Islet precursor cell (in vitro differentiated cells): ENCODE data around the gene TEC.

ENCODE experiments used
- DNase-seq: peaks from one replicate; pipeline ENCODE4 v3.0.0-alpha.2; 2018

The TEC gene

DNA sequence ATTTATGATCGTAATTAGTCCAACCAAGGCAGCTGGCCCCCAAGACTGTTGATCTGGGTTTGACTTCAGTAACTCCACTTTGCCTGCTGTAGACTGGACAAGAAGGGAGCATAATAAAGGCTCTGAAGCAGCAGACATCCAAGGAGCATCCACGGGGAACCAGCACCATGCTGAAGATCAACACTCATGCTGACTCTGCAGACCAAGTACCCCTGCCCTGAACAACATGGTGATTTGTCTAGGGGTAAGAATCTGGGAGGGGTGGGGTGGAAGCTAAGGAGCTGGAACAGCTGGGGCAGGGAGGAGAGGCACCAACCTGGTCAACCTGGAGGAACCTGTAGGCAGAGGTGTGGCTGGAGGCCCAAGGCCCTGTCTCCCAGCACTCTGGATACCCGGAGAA, 2.1 kb downstream of the TEC start:
- no peak for DNase-seq

DNA sequence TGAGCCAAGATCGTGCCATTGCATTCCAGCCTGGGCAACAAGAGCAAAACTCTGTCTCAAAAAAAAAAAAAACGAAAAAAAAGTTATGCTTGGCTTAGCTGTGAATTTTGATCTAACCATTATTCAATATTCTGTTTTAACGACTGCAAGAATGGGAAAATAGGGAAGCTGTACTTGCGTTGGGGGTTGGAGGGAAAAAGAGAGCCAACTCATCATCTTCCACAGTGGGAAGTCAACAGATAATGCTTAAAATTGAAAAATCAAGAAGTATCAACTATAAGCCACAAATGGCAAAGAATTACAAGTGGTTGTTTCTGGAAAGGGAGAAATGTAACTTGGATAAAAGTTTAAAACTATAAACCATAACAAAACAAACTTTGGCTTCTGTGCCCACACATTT, 2.9 kb downstream of the TEC start:
- no peak for DNase-seq

DNA sequence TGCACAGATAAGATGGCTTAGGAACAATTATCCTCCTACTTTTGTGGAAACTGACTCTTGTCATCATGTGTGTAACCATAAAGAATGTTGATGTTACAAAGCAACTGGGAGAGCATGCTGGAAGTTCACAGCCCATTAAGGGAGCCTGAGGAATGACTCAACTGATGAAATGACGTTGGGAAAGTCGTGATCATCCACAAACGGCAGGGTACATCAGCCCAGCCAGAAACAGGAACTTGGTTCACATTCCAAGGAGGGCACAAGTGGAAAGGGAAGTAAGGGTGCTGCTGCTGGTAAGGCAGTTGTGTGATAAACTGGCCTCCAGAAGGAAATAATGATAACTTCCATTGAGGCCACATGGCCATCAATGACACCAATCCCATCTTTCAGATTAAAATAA, 6.7 kb downstream of the TEC start:
- DNase-seq: no peak

DNA sequence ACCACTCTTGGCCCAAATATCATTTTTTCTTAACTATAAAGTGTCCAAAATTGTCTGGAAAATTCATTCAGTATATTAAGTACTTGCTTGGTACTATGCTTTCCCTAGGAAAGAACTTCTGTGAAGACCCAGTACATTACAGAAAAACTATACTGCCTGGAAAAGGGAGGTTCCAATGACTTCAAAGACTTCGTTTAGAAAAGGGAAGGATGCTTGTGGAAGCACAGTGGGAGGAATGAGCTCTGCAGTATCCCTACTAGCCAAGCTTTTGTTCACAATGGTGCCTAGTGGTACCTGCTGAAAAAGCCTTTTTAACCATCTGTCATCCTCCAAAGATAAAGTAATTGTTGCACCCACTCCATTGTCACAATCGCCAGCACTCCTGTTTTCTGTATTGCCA, 7.2 kb downstream of the TEC start:
- DNase-seq: no peak

- no peak for DNase-seq
Observed at GRCh38 chr4:48261281-48261680, 8.4 kb downstream of the TEC start.

DNA sequence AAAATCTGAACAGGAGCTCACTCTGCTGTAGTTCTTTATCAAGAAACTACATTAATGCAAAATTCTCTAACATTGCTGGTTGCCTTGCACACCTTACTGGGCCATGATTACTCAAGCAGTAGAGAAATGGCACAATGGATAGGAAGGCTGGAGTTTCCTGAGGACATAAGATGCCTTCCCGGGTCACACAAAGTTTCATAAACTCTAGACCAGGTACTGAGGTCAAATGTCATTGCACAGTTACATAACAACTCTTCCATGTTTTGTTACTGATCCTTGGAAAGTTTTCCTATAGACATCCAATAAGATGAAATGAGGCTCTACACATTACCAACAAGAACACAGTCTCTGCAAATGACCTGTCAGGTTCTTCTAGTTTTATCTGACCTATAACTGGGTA, 9.9 kb downstream of the TEC start:
- no peak for DNase-seq

- no peak for DNase-seq
Observed at GRCh38 chr4:48258845-48259397, 10.7 kb downstream of the TEC start.

- no peak for DNase-seq
Observed at GRCh38 chr4:48255959-48256342, 13.7 kb downstream of the TEC start.

GRCh38 chr4:48255072-48255958, 14.3 kb downstream of the TEC start:
- DNase-seq: peak; percentile 54

DNA sequence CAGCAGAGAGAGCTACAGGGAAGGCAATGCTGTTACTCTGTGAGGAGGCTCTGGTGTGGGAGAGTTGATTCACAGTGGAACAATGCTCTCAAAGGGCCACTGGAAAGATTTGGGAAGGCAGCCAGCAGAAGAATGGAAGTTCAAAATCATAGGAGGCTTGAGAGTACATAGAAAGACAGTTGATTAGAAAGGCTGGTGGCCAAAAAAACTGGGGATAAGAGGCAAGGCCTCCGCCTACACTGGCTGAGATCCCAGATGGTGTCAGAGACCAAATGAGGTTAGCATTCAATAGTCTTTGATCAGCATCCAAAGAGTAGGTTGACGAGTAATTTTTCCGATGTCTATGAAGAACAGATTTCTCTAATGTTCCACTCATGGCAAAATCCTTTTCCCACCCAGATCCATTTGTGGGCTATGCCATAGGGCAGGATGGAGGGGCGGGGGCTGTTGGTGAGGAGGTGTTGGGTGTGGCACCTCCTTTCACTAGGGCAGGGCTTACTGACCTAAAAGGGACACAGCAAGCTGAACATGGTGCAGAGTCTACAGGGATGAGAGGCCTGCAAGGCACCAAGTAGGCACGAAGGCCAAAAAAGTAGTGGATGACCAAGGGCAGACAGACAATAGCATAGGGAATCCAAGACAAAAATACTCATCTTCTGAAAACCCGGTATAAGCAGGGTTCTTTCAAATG, 15.1 kb downstream of the TEC start:
- DNase-seq: no peak

- no peak for DNase-seq
Observed at GRCh38 chr4:48252313-48252712, 17.3 kb downstream of the TEC start.

DNA sequence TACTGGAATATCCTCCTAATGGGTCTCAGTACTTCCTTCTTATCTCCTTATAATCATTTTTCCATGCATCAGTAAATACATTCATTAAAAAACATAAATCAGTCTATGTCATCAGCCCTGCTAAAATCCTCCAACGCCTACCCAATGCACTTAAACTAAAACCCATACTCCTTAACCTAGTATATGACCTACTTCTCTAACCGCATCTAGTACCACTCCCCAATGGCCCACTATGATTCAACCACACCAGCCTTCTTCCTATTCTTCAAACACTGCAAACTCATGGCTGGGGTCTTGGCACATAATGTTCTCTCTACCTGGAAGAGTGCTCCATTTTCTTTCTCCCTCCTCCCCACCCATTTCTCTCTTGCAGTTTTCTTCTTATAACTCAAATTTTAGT, 18.7 kb downstream of the TEC start:
- DNase-seq: no peak

GRCh38 chr4:48250343-48250742, 19.3 kb downstream of the TEC start:
- no peak for DNase-seq

GRCh38 chr4:48249378-48249777, 20.3 kb downstream of the TEC start:
- DNase-seq: no peak

- DNase-seq: no peak
Observed at GRCh38 chr4:48248559-48248953, 21.1 kb downstream of the TEC start.

DNA sequence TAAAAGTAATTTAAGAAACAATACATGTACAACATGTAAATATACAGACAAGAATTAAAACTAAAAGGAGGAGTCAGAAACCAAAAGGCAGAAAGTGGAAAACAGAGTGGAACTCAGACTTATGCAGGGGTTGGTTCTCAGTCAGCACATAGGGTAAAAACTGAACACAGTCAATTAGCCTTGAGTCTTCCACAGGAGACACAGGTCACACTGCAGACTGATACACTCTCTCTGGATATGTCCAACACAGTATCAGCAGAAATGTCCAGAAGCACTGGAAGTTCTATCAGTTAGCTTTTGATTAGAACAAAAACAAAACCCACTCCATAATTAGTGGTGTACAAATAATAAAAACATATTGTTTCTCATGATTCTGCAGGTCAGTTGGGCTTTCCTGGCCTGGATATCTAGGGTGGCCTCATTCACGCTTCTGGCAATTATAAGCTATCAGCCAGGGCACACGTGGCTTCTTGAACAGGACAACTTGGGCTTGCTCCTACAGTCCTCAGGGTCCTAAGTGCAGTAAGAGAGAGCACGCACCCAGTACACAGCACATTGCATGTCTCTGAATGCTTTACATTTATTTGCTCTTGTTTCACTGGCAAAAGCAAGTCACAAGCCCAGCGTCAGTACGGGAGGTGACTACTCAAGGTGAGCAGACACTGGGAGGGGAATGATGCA, 21.6 kb downstream of the TEC start:
- no peak for DNase-seq

DNA sequence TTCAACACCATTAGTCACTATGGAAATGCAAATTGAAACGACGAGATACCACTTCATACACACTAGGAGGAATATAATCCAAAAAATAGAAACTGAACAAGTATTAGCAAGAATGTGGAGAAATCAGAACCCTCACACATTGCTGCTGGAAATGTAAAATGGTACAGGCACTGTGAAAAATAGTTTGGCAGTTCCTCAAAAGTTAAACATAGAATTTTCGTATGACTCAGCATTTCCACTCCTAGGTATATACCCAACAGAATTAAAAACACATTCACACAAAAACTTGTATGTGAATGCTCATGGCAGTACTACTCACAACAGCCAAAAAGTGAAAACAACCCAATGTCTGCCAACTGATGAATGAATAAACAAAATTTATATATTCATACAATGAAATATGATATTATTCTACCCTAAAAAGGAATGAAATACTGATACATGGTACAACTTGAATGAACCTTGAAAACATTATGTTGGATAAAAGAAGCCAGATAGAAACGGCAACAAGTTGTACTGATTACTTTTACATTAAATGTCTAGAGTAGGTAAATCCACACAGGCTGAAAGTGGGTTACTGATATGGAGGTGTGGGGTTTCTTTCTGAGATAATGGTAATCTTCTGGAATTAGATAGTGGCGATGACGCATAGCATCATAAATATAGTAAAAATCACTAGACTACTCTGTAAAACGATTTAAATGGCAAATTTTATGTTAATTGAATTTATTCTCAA, 22.3 kb downstream of the TEC start:
- no peak for DNase-seq

- no peak for DNase-seq
Observed at GRCh38 chr4:48244665-48245064, 25.0 kb downstream of the TEC start.

- DNase-seq: no peak
Observed at GRCh38 chr4:48243887-48244286, 25.8 kb downstream of the TEC start.

- DNase-seq: no peak
Observed at GRCh38 chr4:48243429-48243828, 26.2 kb downstream of the TEC start.

DNA sequence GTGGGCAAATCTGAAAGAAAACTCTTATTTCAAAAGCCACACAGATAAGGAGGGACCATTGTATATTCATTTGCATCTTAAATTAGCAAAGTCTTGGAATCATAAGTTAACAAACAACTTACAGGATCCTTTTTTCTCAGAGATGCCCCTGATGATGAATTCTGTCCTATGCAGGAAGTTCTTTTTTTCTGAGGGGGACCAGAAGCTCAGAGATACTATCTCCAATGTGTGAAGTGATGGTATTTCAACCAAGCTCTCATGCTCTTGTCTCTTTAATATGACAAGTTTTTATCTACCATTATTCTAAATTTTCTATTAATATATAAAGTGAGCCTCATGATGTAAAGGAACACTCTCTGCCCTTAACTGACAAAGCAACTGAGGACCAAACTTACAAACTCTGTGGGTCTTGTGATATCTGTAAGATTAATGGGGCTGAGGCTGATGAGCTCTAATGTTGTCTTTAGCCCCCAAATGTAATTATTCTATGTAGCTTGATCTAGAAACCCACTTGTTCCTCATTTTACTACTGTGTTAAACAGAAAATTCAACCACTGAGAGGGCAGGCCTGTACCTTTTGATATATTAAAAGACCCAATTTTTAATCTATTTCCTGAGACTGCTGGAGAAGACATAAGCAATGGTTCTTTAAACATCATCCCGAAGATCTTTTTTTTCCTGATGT, 27.0 kb downstream of the TEC start:
- DNase-seq: no peak

- DNase-seq: no peak
Observed at GRCh38 chr4:48241731-48242130, 27.9 kb downstream of the TEC start.
